ENCODE measurements around the gene CEP131.

CEP131 gene

GRCh38 chr17:81143717-81144422, 78.9 kb downstream of the CEP131 start:
- no peak for DNase-seq

DNA sequence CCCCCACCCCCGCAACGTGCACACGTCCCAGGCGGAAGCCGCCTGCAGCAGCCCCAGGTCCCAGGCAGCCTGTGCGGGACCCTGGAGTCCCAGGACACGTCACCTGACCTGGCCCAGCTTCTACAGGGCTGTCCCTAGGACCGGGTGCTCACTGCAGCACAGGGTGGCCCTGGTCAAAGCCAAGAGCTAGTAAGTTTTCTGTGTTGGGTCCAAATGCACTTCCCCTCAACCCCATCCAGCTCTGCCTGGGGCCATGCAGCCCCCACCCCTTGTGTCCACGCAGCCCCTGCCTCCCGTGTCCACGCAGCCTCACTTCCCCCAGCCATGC, 79.6 kb downstream of the CEP131 start:
- no peak for DNase-seq

DNA sequence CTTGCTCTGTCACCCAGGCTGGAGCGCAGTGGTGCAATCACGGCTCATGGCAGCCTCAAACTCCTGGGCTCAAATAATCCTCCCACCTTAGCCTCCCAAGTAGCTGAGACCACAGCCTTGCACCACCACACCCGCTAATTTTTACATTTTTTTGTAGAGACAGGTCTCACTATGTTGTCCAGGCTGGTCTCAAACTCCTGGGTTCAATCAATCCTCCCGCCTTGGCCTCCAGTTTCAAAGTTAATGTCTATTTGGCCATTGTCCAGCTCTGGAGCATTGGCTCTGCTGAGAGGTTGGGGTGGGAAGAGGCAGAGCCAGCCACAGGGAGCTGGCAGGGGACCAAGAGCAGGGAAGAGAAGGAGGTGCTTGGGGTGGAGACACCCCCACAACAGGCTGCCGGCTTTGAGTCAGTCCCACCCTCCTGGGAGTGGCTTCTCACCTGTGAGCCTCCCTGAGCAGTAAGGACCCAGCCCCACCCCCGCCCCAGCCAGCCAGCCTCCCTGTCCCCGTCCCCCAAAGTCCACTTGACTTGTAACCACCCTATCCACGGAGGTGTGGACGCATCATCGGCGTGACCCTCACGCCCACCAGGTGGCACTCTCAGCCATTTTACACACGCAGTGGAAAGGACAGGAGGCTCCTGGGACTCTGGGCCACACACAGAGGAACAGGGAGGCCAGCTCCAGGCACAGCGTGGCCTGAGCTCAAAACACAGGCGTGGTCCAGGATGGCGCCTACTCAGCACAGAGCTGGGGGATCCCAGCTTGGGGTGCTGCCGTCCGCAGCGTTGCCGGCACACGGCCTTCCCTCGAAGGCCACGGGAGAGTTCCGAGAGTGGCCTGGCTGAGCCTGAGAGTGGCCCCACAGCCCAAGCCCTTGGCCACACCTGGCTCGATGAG, 80.2 kb downstream of the CEP131 start:
- peak; percentile 79 for DNase-seq

DNA sequence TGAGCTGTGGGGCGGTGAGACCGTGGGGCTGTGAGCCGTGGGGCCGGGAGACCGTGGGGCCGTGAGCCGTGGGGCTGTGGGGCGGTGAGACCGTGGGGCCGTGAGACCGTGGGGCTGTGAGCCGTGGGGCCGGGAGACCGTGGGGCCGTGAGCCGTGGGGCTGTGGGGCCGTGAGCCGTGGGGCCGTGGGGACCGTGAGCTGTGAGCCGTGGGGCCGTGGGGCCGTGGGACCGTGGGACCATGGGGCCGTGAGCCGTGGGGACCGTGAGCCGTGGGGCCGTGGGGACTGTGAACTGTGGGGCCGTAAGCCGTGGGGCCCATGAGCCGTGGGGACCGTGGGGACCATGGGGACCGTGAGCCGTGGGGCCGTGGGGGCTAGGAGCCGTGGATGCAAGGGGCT, 82.1 kb downstream of the CEP131 start:
- DNase-seq: no peak

GRCh38 chr17:81140018-81140417, 82.7 kb downstream of the CEP131 start:
- DNase-seq: no peak

All from activated CD8-positive, alpha-beta memory T cell treated with anti-CD3 and anti-CD28 coated beads, Interleukin-2, amount 50 U/mL, for 48 hours (primary cell).